ENCODE measurements around the gene SH2D2A.

Gene SH2D2A

GRCh38 chr1:156816561-156817328 is at the start of gene SH2D2A:
Gene SH2D2A (minus strand): TSS chr1:156816848. CDS start chr1:156816708, 140 bp downstream.
- no peak for DNase-seq (ENCODE audit: low spot score)

GRCh38 chr1:156865865-156866248 is 49.2 kb upstream of the SH2D2A start:
- no peak for DNase-seq (ENCODE audit: low spot score)

- DNase-seq (ENCODE audit: low spot score) = no peak
Observed at GRCh38 chr1:156865258-156865657, 48.6 kb upstream of the SH2D2A start.

- no peak for DNase-seq (ENCODE audit: low spot score)
Observed at GRCh38 chr1:156864796-156865195, 48.1 kb upstream of the SH2D2A start.

GRCh38 chr1:156863631-156864030 is 47.0 kb upstream of the SH2D2A start:
- no peak for DNase-seq (ENCODE audit: low spot score)

GRCh38 chr1:156862997-156863599 is 46.5 kb upstream of the SH2D2A start:
- no peak for DNase-seq (ENCODE audit: low spot score)

- DNase-seq (ENCODE audit: low spot score) = no peak
Observed at GRCh38 chr1:156862584-156862983, 45.9 kb upstream of the SH2D2A start.

GRCh38 chr1:156860628-156861423 is 44.2 kb upstream of the SH2D2A start, which contains the start of gene NTRK1:
Gene NTRK1 (plus strand): TSS chr1:156860865. CDS start chr1:156860935, 70 bp downstream.
- DNase-seq (ENCODE audit: low spot score) = peak; percentile 73

GRCh38 chr1:156860113-156860627 is 43.5 kb upstream of the SH2D2A start:
- no peak for DNase-seq (ENCODE audit: low spot score)

GRCh38 chr1:156859523-156860112 is 43.0 kb upstream of the SH2D2A start:
- no peak for DNase-seq (ENCODE audit: low spot score)

- no peak for DNase-seq (ENCODE audit: low spot score)
Observed at GRCh38 chr1:156858959-156859522, 42.4 kb upstream of the SH2D2A start, which contains the start of gene INSRR. Gene INSRR (minus strand): TSS chr1:156859117. CDS start chr1:156858621, 496 bp downstream.

- no peak for DNase-seq (ENCODE audit: low spot score)
Observed at GRCh38 chr1:156858555-156858956, 41.9 kb upstream of the SH2D2A start.

GRCh38 chr1:156857532-156857931 is 40.9 kb upstream of the SH2D2A start:
- no peak for DNase-seq (ENCODE audit: low spot score)

GRCh38 chr1:156856282-156856785 is 39.7 kb upstream of the SH2D2A start:
- no peak for DNase-seq (ENCODE audit: low spot score)

- DNase-seq (ENCODE audit: low spot score) = no peak
Observed at GRCh38 chr1:156854634-156855033, 38.0 kb upstream of the SH2D2A start.

- DNase-seq (ENCODE audit: low spot score) = no peak
Observed at GRCh38 chr1:156853761-156854160, 37.1 kb upstream of the SH2D2A start.

- no peak for DNase-seq (ENCODE audit: low spot score)
Observed at GRCh38 chr1:156852418-156852874, 35.8 kb upstream of the SH2D2A start.

GRCh38 chr1:156851779-156852417 is 35.2 kb upstream of the SH2D2A start:
- DNase-seq (ENCODE audit: low spot score) = no peak

GRCh38 chr1:156849151-156849496 is 32.5 kb upstream of the SH2D2A start:
- DNase-seq (ENCODE audit: low spot score) = no peak

GRCh38 chr1:156848461-156849150 is 32.0 kb upstream of the SH2D2A start:
- no peak for DNase-seq (ENCODE audit: low spot score)

Measured in left forelimb (tissue), 1 donor.